ENCODE measurements around the gene GIMD1.

DNA sequence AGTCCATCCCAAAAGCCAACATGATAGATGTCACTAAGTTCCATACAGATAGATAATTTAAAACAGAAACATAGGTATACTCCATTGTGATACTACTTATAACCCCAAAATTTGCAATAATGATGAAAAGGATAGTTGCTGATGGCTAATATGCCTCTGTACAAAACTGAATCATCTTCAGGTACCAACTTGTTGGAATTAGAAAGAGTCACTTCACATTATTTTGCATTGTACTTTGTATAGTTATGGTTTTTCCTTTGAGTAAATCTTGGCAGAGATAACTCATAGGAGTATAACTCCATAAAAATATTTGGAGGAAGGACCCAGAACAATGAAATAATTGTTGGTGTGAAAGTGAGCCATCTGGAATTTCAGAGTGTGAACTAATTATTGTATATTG lies 17.6 kb downstream of the GIMD1 start:
- TF ChIP-seq, protein P1, sequence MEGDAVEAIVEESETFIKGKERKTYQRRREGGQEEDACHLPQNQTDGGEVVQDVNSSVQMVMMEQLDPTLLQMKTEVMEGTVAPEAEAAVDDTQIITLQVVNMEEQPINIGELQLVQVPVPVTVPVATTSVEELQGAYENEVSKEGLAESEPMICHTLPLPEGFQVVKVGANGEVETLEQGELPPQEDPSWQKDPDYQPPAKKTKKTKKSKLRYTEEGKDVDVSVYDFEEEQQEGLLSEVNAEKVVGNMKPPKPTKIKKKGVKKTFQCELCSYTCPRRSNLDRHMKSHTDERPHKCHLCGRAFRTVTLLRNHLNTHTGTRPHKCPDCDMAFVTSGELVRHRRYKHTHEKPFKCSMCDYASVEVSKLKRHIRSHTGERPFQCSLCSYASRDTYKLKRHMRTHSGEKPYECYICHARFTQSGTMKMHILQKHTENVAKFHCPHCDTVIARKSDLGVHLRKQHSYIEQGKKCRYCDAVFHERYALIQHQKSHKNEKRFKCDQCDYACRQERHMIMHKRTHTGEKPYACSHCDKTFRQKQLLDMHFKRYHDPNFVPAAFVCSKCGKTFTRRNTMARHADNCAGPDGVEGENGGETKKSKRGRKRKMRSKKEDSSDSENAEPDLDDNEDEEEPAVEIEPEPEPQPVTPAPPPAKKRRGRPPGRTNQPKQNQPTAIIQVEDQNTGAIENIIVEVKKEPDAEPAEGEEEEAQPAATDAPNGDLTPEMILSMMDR (conservative IDR thresholded peaks at IDR 0.05; ENCODE audit: low read length), result no peak
- TF ChIP-seq EZH2phosphoT487 (IDR thresholded peaks at IDR 0.05; ENCODE audit: borderline replicate concordance), result no peak
